Astrocyte (in vitro differentiated cells and primary cell): Measurements from ENCODE around the gene RAB31. TPM values are rescaled to one million over a fixed set of nuclear protein-coding genes. Genes with fewer than 3 reads are reported as not detected.

Experiments used
- DNase-seq: peaks from one replicate; pipeline ENCODE4 v3.0.0-alpha.2; 2010; ENCODE audit warnings: low read depth
- FAIRE-seq: peaks from 2 replicates; lab custom pipeline; 2011; peaks lifted over from hg19 to GRCh38; lab: Jason Lieb, UNC
- H2AFZ ChIP-seq: 2 replicates; pipeline ENCODE4 v1.6.0; 2012; ENCODE audit warnings: low read depth, low read length, inconsistent platforms
- H3K27ac ChIP-seq: 2 replicates; pipeline ENCODE4 v1.5.1; 2011; ENCODE audit warnings: low read depth, low read length, inconsistent platforms
- H3K27me3 ChIP-seq: 2 replicates; pipeline ENCODE4 v1.6.0; 2011; ENCODE audit warnings: low read length, inconsistent platforms; ENCODE audit not compliant: insufficient read depth
- H3K36me3 ChIP-seq: 2 replicates; pipeline ENCODE4 v1.5.1; 2011; ENCODE audit warnings: low read length, inconsistent platforms; ENCODE audit not compliant: insufficient read depth
- H3K4me1 ChIP-seq: 2 replicates; pipeline ENCODE4 v1.5.1; 2011; ENCODE audit warnings: low read length, inconsistent platforms; ENCODE audit not compliant: insufficient read depth
- H3K4me2 ChIP-seq: 2 replicates; pipeline ENCODE4 v1.6.0; 2012; ENCODE audit warnings: low read length, inconsistent platforms
- H3K4me3 ChIP-seq: 2 replicates; pipeline ENCODE4 v1.5.1; 2011; ENCODE audit warnings: low read depth, mild to moderate bottlenecking, low read length, inconsistent platforms; ENCODE audit not compliant: insufficient read depth
- H3K79me2 ChIP-seq: 2 replicates; pipeline ENCODE4 v1.6.0; 2012; ENCODE audit warnings: mild to moderate bottlenecking, low read length, inconsistent platforms; ENCODE audit not compliant: insufficient read depth
- H3K9ac ChIP-seq: 2 replicates; pipeline ENCODE4 v1.6.0; 2012; ENCODE audit warnings: mild to moderate bottlenecking, low read length, inconsistent platforms
- H3K9me3 ChIP-seq: 2 replicates; pipeline ENCODE4 v1.5.1; 2012; ENCODE audit warnings: low read depth, mild to moderate bottlenecking, low read length, inconsistent platforms; ENCODE audit not compliant: insufficient read depth
- H4K20me1 ChIP-seq: 2 replicates; pipeline ENCODE4 v1.6.0; 2012; ENCODE audit warnings: low read length, inconsistent platforms; ENCODE audit not compliant: insufficient read depth
- H3K27ac Mint-ChIP-seq: one replicate; pipeline ENCODE4 v1.8.0; 2021; ENCODE audit warnings: mild to moderate bottlenecking, mixed read lengths; ENCODE audit not compliant: unreplicated experiment
- H3K27me3 Mint-ChIP-seq: one replicate; pipeline ENCODE4 v1.8.0; 2021; ENCODE audit warnings: low read depth, mixed read lengths; ENCODE audit not compliant: unreplicated experiment
- H3K36me3 Mint-ChIP-seq: one replicate; pipeline ENCODE4 v1.8.0; 2021; ENCODE audit warnings: low read depth, mixed read lengths; ENCODE audit not compliant: unreplicated experiment
- H3K4me1 Mint-ChIP-seq: one replicate; pipeline ENCODE4 v1.8.0; 2021; ENCODE audit warnings: low read depth, mixed read lengths; ENCODE audit not compliant: unreplicated experiment
- H3K4me3 Mint-ChIP-seq: one replicate; pipeline ENCODE4 v1.8.0; 2021; ENCODE audit warnings: mild to moderate bottlenecking, moderate library complexity, mixed read lengths; ENCODE audit not compliant: unreplicated experiment
- H3K9me3 Mint-ChIP-seq: one replicate; pipeline ENCODE4 v1.8.0; 2021; ENCODE audit warnings: mild to moderate bottlenecking, mixed read lengths; ENCODE audit not compliant: unreplicated experiment
- CTCF ChIP-seq: IDR thresholded peaks from 2 replicates; pipeline ENCODE4 v1.5.1; 2011; ENCODE audit warnings: low read depth, mild to moderate bottlenecking, inconsistent platforms, low read length, moderate library complexity; ENCODE audit not compliant: insufficient read depth
- EZH2 ChIP-seq: IDR thresholded peaks from 2 replicates; pipeline ENCODE4 v1.6.1; 2012; ENCODE audit warnings: mild to moderate bottlenecking, low read length, inconsistent platforms; ENCODE audit not compliant: insufficient read depth
- total RNA-seq: library from RNA; stranded (reverse); gene quantifications from 2 replicates; pipeline ENCODE4 v1.2.1, GENCODE V29; 2021

Gene RAB31
- total RNA-seq, 1 donor from 2014 or later: 100 TPM

- Mint-ChIP-seq H3K36me3 (peaks cover 11% of the 10 kb centered on the region), H3K27ac (peak overlapping the region; percentile 50), H3K9me3 (peaks cover 13% of the 10 kb centered on the region), H3K4me3 (no peak overlapping the region), H3K4me1 (peaks cover 26% of the 10 kb centered on the region), H3K27me3 (no peaks in the 10 kb centered on the region)
- H3K4me2 ChIP-seq: peak overlapping the region; percentile 14
- H3K79me2 ChIP-seq: no peaks in the 10 kb centered on the region
- no peak overlapping the region for H3K9ac ChIP-seq
- H4K20me1 ChIP-seq: no peaks in the 10 kb centered on the region
- H3K36me3 ChIP-seq: no peaks in the 10 kb centered on the region
- no peak overlapping the region for H3K4me3 ChIP-seq
- peak overlapping the region; percentile 12 for H2AFZ ChIP-seq
- no peaks in the 10 kb centered on the region for H3K27me3 ChIP-seq
- H3K4me1 ChIP-seq: peaks cover 24% of the 10 kb centered on the region
- peaks cover 10% of the 10 kb centered on the region for H3K9me3 ChIP-seq
- TF ChIP-seq CTCF (no peak), EZH2 (no peak)
- no peak for FAIRE-seq
- no peak overlapping the region for H3K27ac ChIP-seq
- peak; percentile 85 for DNase-seq
Measured at GRCh38 chr18:9869715-9870430, 161.8 kb downstream of the RAB31 start.

- H3K4me1 Mint-ChIP-seq: peaks cover 26% of the 10 kb centered on the region
Measured at GRCh38 chr18:9870431-9871008, 162.4 kb downstream of the RAB31 start.

More at GRCh38 chr18:9870431-9871008, 162.4 kb downstream of the RAB31 start:
- Histone ChIP-seq H3K36me3 (no peaks in the 10 kb centered on the region), H3K27me3 (no peaks in the 10 kb centered on the region), H3K4me2 (peak overlapping the region; percentile 14), H3K9ac (no peak overlapping the region), H2AFZ (peak overlapping the region; percentile 12), H4K20me1 (no peaks in the 10 kb centered on the region), H3K79me2 (no peaks in the 10 kb centered on the region), H3K4me3 (no peak overlapping the region), H3K27ac (no peak overlapping the region), H3K4me1 (peaks cover 24% of the 10 kb centered on the region), H3K9me3 (peaks cover 7% of the 10 kb centered on the region)
- H3K27me3 Mint-ChIP-seq: no peaks in the 10 kb centered on the region
- TF ChIP-seq EZH2: no peak
- TF ChIP-seq CTCF: no peak
- FAIRE-seq (no peak), DNase-seq (no peak)
- H3K36me3 Mint-ChIP-seq: peaks cover 7% of the 10 kb centered on the region
- H3K27ac Mint-ChIP-seq: peak overlapping the region; percentile 50
- peaks cover 10% of the 10 kb centered on the region for H3K9me3 Mint-ChIP-seq
- H3K4me3 Mint-ChIP-seq: no peak overlapping the region
